ENCODE data around the gene SASH1. TPM values are rescaled to one million over a fixed set of nuclear protein-coding genes. Genes with fewer than 3 reads are reported as not detected.
"Not testable (repeated sequence)": the region's sequence is repeated elsewhere in the genome, so short reads cannot be mapped to it uniquely, and the experiment has no call there.

Gene SASH1
- polyA plus RNA-seq, 1 experiment, result 27.0 TPM

GRCh38 chr6:148374040-148374774, 31.6 kb downstream of the SASH1 start:
- POLR2A ChIA-PET, result no interaction called here
- H3K27ac ChIP-seq (ENCODE audit: low read depth, low read length), result no peak overlapping the region
- CTCF ChIA-PET, result no interaction called here
- peaks cover 4% of the 10 kb centered on the region; the same call in 1 of the 2 replicates for H3K9me3 ChIP-seq (ENCODE audit: control insufficient read depth, insufficient read depth, low read length)
- no peak for DNase-seq (ENCODE audit: low read depth, low spot score)
- H3K4me3 ChIP-seq (ENCODE audit: low read depth, low read length), result no peak overlapping the region
- H3K27me3 ChIP-seq (ENCODE audit: control insufficient read depth, insufficient read depth, low read length), result no peaks in the 10 kb centered on the region
- TF ChIP-seq, protein P1, sequence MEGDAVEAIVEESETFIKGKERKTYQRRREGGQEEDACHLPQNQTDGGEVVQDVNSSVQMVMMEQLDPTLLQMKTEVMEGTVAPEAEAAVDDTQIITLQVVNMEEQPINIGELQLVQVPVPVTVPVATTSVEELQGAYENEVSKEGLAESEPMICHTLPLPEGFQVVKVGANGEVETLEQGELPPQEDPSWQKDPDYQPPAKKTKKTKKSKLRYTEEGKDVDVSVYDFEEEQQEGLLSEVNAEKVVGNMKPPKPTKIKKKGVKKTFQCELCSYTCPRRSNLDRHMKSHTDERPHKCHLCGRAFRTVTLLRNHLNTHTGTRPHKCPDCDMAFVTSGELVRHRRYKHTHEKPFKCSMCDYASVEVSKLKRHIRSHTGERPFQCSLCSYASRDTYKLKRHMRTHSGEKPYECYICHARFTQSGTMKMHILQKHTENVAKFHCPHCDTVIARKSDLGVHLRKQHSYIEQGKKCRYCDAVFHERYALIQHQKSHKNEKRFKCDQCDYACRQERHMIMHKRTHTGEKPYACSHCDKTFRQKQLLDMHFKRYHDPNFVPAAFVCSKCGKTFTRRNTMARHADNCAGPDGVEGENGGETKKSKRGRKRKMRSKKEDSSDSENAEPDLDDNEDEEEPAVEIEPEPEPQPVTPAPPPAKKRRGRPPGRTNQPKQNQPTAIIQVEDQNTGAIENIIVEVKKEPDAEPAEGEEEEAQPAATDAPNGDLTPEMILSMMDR (IDR thresholded peaks at IDR 0.05; ENCODE audit: low read depth, low read length), result no peak

DNA sequence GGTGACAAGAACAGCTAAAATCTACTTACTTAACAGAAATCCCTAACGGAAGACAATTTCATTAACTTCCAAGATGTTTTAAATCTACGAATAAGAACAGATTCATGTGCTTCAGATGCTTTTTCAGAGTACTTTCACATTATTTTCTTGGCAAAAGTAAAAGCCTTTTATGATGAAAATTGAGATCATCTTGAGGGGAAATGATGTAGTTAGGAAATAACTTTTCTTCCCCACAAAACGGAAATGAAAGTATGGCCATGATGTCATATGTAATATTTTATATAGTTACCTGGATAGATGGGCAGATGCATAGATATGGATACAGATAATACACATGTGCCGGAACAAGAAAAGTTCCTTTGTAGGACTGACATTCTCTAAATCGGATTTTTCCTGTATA, 32.8 kb downstream of the SASH1 start:
- ChIA-PET POLR2A (interaction anchor here (0.7 kb wide), 1 partner anchor 46 kb away, joined by 4 read pairs; no protein-coding TSS in a partner anchor), CTCF (no interaction called here)
- TF ChIP-seq, protein P1 (IDR thresholded peaks at IDR 0.05; ENCODE audit: low read depth, low read length), result no peak
- Histone ChIP-seq H3K4me3 (ENCODE audit: low read depth, low read length) (no peak overlapping the region), H3K9me3 (ENCODE audit: control insufficient read depth, insufficient read depth, low read length) (peaks cover 4% of the 10 kb centered on the region; the same call in 1 of the 2 replicates), H3K27me3 (ENCODE audit: control insufficient read depth, insufficient read depth, low read length) (no peaks in the 10 kb centered on the region), H3K27ac (ENCODE audit: low read depth, low read length) (no peak overlapping the region)
- DNase-seq (ENCODE audit: low read depth, low spot score), result no peak

GRCh38 chr6:148379481-148379880, 36.8 kb downstream of the SASH1 start:
- H3K27me3 ChIP-seq (ENCODE audit: control insufficient read depth, insufficient read depth, low read length), result no peaks in the 10 kb centered on the region
- ChIA-PET POLR2A (no interaction called here), CTCF (no interaction called here)
- H3K27ac ChIP-seq (ENCODE audit: low read depth, low read length), result no peak overlapping the region
- no peak for DNase-seq (ENCODE audit: low read depth, low spot score)
- TF ChIP-seq, protein P1 (IDR thresholded peaks at IDR 0.05; ENCODE audit: low read depth, low read length), result no peak
- H3K9me3 ChIP-seq (ENCODE audit: control insufficient read depth, insufficient read depth, low read length), result peaks cover 4% of the 10 kb centered on the region; the same call in 1 of the 2 replicates
- H3K4me3 ChIP-seq (ENCODE audit: low read depth, low read length), result no peak overlapping the region

DNA sequence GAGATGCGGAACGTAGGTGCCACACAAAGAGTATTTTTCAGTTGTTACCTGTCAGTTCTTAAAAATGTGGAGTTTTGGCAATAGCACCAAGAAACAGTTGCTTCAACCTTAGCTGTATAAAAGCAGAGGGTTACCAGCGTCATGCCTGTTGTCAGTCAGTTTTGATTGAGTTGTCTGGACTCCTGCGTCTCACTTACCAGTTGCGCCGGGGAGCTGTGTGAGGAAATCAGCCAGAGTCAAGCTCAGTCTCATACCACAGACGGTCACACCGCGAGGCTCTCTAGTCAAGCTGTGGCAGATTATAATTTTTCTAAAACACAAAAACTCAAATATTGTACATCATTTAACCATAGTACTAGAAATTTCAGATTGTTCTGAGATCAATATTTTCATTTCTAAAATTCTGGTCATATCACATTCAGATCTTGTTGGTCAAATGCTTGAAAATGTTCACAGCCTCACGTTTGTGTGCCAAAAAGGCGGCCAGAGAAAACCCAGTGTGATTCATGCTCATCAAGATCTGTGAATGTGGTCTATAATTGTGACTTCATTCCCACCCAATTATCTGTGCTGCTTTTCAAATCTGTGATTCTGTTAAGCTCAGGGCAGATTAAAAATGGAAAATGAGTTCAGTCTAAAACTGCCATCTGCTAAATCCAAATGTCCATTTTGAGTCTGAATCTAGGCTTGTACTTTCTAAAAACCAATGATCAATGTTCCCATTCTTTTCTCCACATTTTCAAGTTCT, 37.5 kb downstream of the SASH1 start:
- Histone ChIP-seq H3K9me3 (ENCODE audit: control insufficient read depth, insufficient read depth, low read length) (peaks cover 4% of the 10 kb centered on the region; the same call in 1 of the 2 replicates), H3K27me3 (ENCODE audit: control insufficient read depth, insufficient read depth, low read length) (no peaks in the 10 kb centered on the region), H3K4me3 (ENCODE audit: low read depth, low read length) (no peak overlapping the region), H3K27ac (ENCODE audit: low read depth, low read length) (no peak overlapping the region)
- TF ChIP-seq, protein P1 (IDR thresholded peaks at IDR 0.05; ENCODE audit: low read depth, low read length), result no peak
- DNase-seq (ENCODE audit: low read depth, low spot score), result no peak
- POLR2A ChIA-PET, result no interaction called here
- CTCF ChIA-PET, result no interaction called here

GRCh38 chr6:148382051-148382450, 39.4 kb downstream of the SASH1 start:
- H3K27ac ChIP-seq (ENCODE audit: low read depth, low read length); DNase-seq (ENCODE audit: low read depth, low spot score); H3K4me3 ChIP-seq (ENCODE audit: low read depth, low read length); H3K27me3 ChIP-seq (ENCODE audit: control insufficient read depth, insufficient read depth, low read length); CTCF ChIA-PET; H3K9me3 ChIP-seq (ENCODE audit: control insufficient read depth, insufficient read depth, low read length): not testable (repeated sequence)
- POLR2A ChIA-PET, result interaction anchor here (0.7 kb wide), 1 partner anchor 51 kb away, joined by 5 read pairs; no protein-coding TSS in a partner anchor
